Activated CD4-positive, alpha-beta T cell treated with anti-CD3 and anti-CD28 coated beads, Interleukin-2, Interleukin-6, amounts not matched to agents 100 ng/mL and 50 ng/mL, durations not matched to agents 16 hours and 8 hours (primary cell): ENCODE measurements around the gene TRAF2.
"Not testable (repeated sequence)": the region's sequence is repeated elsewhere in the genome, so short reads cannot be mapped to it uniquely, and the experiment has no call there.

Source experiments
- DNase-seq: peaks from one replicate; pipeline ENCODE4 v3.0.0-alpha.2; 2020

Gene TRAF2, protein sequence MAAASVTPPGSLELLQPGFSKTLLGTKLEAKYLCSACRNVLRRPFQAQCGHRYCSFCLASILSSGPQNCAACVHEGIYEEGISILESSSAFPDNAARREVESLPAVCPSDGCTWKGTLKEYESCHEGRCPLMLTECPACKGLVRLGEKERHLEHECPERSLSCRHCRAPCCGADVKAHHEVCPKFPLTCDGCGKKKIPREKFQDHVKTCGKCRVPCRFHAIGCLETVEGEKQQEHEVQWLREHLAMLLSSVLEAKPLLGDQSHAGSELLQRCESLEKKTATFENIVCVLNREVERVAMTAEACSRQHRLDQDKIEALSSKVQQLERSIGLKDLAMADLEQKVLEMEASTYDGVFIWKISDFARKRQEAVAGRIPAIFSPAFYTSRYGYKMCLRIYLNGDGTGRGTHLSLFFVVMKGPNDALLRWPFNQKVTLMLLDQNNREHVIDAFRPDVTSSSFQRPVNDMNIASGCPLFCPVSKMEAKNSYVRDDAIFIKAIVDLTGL

DNA sequence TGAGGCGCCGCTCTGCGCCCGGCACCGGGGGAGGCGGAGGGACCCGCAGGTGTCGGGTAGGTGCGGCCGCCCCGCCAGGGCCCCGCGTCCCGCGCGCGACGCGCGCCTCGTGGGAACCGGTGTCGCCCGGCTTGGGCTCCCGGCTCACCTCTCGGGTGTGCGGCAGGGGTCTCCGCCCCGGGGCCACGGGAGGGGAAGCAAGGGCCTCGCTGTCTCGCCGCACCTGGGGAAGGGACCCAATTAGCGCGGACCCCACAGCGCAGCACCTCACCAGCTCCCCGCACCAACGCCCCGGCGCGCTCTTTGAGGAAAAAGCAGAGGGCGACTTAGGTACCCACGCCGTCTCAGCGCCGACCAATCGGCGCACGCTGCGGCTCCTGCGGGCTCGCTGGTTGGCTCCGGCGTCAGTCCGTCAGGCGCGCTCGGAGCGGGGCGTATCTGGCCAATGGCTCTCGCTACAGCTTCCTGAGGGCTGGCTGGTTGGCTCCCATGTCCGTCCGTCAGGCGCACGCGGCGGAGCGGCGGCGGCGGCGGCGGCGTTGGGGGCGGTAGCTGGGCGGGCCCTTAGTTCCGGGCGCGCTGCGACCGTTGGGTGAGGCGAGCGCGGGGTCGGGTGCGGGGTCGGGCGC, at the start of gene TRAF2:
Gene TRAF2, plus strand, starts transcription at position 567 of the 629 bp plus-strand sequence. CDS start 12,225 bp downstream, outside the sequence.
- DNase-seq: peak; percentile 99

DNA sequence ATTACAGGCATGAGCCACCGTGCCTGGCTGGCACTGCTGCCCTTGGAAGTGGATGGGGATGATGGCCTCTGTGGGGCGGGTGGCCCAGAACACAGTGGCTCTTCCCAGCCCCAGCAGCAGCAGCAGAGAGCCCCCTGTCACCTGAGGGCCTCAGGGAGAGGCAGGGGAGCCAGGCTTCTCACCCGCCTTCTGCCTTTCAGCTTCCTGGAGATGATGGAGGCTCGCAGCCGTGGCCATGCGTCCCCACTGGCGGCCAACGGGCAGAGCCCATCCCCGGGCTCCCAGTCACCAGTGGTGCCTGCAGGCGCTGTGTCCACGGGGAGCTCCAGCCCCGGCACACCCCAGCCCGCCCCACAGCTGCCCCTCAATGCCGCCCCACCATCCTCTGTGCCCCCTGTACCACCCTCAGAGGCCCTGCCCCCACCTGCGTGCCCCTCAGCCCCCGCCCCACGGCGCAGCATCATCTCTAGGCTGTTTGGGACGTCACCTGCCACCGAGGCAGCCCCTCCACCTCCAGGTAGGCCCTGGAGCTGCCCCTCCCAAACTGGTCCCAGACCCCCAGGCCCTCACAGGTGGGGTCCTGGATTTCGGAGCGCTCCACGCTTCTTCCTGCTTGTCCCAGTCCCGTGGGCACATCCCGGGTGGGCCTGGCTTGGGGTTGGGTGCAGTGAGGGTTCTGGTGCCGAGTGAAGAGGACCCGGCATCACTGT, 49.0 kb upstream of the TRAF2 start:
- DNase-seq: no peak

DNA sequence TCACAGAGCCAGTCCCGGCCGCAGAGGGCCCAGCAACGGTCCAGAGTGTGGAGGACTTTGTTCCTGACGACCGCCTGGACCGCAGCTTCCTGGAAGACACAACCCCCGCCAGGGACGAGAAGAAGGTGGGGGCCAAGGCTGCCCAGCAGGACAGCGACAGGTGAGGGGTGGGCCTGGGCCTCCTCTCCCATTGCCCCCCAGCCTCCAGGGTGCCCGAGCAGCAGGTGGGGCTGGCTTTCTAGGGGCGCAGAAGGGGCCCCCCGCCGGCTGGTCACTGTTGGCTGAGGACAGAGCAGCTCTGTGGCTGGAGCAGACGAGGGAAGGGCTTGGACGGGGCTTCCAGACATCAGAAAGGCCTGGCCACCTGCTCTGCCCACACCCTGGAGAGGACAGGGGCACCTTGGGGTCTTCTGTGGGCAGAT, 48.4 kb upstream of the TRAF2 start:
- not testable (repeated sequence) for DNase-seq

DNA sequence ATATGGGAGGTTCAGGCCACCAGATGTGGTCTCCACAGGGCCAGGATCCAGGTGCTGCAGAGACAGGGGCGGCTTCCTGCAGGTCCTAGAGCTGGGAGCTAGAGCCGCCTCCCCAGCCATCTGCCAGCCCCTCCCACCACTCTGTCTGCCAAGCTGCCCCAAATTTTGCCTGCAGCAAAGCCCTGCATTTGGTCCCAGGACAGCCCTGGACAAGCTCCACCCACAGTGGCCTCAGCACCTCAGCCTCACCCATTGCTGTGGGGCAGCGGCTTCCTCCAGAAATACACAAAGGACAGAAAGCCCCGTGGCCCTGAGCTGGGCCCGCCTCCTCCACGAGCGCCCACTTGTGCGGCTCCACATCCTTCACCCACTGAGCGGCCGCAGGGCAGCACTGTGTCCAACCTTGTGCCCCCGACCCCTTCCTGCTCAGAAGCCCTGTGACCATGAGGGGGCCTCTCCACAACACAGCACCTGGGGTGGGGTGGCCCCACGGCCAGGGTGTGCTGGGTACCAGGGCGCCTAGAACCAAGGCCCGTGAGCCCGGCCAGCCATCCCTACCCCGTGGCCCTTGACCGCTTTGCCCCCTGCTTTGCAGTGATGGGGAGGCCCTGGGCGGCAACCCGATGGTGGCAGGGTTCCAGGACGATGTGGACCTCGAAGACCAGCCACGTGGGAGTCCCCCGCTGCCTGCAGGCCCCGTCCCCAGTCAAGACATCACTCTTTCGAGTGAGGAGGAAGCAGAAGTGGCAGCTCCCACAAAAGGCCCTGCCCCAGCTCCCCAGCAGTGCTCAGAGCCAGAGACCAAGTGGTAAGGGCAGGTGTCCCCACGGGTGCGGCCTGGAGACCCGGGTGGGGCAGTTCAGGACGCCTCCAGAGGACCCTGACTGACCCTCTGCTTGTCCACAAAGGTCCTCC, 47.7 kb upstream of the TRAF2 start:
- no peak for DNase-seq

DNA sequence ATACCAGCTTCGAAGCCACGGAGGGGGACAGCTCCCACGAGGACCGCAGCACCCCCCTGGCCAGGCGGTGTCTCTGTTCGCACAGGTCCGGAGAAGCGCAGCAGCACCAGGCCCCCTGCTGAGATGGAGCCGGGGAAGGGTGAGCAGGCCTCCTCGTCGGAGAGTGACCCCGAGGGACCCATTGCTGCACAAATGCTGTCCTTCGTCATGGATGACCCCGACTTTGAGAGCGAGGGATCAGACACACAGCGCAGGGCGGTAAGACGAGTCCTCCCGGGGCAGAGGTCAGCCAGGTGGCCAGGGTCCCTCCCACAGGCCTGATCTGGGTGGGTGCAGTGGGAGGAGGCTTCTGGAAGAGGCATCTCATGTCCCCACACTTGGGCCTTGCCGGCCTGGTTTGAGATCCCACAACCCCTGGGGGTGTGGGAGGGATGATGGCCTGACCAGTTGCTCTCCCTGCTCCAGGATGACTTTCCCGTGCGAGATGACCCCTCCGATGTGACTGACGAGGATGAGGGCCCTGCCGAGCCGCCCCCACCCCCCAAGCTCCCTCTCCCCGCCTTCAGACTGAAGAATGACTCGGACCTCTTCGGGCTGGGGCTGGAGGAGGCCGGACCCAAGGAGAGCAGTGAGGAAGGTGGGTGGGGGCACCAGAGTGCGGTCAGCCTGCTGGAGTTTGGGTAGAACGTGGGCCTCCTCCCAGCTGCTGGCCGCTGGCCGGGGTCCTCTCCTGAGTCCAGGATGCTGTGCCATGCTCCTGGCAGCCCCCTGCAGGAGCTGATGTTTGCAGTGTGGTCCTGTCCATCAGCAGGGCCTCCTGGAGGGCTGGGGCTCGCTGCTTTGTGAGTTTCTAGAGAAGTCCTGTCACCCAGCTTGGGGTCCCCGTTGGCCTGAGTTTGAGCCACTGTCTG, 46.8 kb upstream of the TRAF2 start:
- DNase-seq: no peak

DNA sequence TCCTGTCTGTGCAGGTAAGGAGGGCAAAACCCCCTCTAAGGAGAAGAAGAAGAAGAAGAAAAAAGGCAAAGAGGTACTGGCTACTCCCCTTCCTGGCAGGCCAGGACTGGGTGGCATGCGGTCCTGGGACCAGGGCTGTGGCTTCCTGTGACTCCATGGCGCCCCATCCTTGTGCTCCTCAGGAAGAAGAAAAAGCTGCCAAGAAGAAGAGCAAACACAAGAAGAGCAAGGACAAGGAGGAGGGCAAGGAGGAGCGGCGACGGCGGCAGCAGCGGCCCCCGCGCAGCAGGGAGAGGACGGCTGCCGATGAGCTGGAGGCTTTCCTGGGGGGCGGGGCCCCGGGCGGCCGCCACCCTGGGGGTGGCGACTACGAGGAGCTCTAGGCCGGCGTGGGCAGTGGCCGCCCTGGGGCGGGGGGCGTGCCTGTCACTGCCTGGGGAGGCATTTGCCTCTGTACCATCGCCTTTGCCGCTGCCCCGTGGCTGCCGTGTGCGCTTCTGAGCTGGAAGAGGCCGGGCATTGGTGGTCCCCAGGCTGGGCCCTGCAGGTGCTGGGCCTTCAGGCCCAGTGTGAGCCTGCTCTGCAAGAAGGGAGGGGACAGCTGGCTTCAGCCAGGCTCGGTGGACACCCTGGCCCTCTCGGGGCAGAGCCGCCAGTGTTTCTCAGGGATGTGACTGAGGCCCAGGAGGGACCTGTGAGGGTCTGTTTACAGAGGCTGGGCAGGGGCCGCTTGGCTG, 46.0 kb upstream of the TRAF2 start:
- no peak for DNase-seq

DNA sequence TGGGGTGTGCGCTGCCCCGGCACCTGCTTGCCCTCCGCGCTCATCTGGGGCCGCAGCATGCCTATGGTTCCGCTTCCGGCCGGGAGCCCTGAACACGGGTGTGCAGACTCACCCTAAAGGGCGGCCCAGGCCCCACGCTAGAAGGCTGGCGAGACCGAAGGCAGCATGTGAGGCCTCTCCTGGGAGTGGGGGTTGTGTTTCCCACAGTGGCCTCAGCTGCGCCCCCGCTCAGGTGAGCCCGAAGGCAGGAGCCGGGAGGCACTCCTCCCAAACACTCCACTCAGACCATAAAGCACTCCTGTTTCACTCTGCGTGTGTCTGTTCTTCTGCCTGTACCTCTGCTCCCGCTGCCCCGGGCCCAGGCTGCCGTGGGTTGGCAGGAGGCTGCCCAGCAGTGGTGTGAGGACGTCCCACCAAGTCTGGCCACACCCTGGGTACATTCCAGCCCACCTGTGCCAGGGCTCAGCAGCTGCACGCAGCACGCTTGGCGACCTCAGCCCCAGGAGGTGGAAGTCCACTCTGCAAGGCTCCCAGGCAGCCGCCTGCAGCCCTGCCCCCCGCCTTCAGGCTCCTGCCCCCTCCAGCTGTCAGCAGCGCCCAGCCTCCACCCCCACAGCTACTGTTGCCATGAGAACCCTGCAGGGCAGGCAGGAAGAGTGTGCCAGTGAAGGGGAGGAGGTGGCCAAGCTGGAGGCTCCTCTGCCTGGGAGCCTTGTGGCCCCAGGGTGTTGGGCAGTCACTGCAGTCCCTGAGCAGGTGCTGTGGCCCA, 45.3 kb upstream of the TRAF2 start:
- no peak for DNase-seq

DNA sequence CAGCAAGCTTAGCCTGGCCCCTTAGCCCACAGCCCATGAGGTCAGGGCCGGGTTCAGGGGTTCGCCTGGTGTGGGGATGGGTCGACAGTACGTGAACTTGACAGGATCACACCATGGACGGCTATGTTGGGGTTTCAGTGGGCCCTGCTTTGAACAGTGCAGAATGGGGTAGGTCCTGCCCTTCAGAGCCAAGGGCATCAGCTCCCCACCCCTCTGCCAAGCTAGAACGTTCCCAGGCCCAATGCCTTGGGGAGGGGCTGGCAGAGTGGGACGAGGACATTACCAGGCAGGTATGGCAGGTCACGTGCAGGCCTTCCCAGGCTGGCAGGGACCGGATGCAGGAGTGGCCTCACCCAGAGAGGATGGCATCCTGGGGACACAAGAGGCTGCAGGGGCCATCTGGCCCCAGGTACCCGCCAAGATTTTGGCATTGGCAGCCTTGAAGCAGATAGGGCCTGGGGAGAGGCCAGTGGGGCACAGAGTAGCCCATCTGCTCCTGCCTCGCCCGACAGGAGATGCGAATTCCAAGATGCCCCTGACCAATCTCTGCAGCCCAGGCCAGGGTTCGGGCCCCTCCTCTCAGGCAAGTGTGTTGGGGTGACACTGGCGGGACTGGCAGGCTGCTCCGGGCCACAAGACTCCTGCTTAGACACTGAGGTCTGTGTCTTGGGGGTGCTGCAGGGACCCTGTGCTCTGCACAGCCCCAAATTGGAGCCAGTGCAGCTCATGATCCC, 44.5 kb upstream of the TRAF2 start:
- DNase-seq: not testable (repeated sequence)

DNA sequence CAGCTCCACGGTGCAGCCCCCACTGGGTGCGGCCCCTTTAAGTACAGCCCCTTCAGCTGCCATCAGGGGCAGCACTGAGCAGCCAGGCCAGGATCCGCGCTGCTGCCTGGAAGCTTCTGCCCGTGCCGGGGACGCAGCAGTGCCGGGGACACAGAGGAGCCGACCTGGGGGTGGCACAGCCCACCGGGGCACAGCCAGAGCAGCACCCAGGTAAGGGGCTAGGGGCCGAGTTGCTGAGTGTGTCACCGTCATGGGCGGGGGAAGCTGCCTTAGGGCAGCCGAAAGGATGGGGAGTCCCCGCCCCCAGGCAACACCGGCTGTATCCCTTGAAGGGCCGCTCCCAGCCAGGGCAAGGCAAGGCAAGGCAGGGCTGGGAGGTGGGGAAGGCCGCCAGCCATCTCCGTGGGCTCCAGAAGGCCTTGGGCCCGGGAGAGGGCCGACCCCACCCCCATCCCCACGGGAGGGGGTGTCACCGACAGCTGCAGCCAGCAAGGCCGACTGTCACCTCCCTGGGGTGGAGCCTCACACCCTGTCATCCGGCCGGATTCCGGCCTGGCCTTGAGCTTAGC, 43.9 kb upstream of the TRAF2 start, which contains the start of gene AJM1:
Gene AJM1, plus strand, starts transcription at position 99 of the 569 bp plus-strand sequence. CDS start 1,937 bp downstream, outside the sequence.
- DNase-seq: peak; percentile 87

DNA sequence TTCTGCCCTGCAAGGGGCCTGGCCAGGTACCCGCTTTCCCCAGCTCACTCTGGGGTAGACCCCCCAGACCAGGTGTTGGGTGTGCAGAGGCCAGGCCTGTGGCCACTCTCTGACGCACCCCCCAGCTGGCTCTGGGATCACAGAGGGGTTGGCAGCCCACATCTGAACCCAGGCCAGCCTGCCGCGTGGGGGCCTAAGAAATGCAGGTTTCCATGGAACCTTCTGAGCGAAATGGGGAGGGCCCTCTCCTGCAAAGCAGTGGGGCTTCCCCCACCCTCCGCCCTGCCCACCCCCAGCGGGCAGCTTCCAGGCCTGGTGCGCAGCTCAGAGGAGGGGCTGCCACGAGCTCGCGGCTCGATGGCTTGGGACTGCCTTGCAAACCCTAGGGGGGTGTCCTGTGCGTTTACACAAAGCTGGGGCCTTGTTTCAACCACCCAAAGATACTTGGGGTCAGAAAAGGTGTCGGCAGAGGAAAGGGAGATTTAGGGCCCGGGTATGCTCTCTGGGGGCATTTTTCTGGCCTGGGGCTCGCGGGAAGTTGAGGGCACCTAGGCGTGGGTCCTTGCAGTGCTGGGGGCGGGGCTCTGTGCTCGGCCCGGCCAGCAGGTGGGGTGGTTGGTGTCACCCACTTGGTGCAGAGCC, 43.0 kb upstream of the TRAF2 start:
- DNase-seq: not testable (repeated sequence)

DNA sequence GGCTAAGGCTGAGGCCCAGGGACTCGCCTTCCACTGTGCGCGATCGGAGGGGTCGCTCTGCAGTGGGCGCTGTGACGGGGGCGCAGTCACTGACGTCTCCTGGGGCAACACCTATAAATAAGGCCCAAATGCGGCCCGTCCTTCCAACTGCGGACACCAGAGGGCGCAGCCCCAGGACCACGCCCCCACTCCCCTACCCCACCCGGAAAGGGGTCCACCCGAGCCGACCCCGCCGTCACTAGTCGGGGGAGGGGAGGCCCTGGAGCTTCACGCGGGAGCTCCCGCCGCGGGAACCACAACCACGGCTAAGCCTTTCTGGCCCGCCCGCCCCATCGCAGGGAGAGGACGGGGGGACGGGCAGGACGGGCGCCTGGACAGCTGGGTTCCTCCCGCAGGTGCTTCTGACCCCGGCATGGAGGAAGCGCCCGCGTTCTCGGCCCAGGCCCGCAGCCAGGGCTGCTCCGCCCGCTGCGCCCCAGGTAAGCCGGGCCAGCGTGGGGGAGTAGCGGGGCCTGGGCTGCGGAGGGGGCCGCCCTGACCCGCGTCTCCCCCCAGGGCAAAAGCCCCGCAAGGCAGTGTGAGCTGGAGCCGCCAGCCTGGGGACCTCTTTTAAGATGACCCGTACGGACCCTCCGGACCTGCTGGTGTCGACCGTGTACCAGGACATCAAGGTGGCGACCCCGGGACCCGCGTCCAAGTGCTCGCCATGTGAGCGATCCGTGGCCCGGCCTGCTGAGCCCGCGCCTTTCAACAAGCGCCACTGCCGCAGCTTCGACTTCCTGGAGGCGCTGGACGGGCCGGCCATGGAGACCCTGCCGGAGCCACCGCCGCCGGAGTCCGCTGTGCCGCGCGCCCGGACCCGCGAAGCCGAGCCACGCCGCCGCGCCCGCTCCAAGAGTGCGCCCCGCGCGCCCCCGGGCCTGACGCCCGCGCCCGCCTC, 42.2 kb upstream of the TRAF2 start:
- peak; percentile 67 for DNase-seq

DNA sequence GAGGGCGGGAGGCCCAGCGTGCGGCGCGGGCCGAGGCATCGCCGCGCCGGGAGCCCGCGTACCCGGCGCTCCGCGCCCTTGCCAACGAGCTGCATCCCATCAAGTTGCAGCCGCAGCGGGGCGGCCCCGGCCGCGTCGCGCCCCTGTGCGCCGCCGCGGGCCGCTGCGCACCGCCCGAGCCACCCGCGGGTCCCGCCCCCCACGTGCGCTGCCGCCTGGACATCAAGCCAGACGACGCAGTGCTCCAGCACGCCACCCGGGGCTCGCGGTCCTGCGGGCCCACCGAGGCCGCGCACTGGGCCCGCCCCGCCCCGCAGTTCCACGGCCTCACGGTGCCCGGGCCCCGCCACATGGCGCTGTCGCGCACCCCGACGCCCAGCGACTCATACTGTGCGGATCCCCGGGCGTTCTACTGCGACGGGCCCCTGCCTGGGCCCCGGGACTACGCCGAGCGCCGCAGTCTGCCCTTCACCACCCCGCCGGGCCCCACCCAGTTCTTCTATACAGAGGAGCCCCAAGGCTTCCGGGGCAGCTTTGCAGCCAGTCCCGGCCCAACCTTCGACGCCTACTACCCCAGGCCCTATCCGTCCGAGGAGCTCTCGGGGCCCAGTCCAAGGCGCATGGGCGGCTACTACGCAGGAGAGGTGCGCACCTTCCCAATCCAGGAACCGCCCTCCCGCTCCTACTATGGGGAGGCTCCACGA, 41.4 kb upstream of the TRAF2 start:
- no peak for DNase-seq

DNA sequence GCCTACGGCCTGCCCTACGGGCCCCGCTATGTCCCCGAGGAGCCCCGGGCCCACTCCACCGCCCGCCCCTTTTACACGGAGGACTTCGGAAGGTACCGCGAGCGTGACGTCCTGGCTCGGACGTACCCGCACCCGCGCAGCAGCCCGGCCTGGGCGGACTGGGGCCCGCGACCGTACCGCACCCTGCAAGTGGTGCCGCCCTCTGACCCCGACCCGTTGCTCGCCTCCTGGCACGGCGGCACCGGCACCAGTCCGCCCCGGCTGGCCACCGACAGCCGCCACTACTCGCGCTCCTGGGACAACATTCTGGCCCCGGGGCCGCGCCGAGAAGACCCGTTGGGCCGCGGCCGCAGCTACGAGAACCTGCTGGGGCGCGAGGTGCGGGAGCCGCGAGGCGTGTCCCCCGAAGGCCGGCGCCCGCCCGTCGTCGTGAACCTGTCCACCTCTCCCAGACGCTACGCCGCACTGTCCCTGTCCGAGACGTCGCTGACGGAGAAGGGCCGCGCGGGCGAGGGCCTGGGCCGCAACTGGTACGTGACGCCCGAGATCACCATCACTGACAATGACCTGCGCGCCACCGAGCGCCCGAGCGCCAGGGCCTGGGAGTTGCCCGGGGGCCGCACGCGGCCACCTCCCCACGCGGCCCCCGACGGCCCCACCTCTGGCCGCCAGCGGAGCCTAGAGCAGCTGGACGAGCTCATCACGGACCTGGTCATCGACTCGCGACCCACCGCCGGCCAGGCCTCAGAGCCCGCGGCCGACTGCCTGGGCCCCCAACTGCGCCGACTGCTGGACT, 40.7 kb upstream of the TRAF2 start:
- DNase-seq: no peak

DNA sequence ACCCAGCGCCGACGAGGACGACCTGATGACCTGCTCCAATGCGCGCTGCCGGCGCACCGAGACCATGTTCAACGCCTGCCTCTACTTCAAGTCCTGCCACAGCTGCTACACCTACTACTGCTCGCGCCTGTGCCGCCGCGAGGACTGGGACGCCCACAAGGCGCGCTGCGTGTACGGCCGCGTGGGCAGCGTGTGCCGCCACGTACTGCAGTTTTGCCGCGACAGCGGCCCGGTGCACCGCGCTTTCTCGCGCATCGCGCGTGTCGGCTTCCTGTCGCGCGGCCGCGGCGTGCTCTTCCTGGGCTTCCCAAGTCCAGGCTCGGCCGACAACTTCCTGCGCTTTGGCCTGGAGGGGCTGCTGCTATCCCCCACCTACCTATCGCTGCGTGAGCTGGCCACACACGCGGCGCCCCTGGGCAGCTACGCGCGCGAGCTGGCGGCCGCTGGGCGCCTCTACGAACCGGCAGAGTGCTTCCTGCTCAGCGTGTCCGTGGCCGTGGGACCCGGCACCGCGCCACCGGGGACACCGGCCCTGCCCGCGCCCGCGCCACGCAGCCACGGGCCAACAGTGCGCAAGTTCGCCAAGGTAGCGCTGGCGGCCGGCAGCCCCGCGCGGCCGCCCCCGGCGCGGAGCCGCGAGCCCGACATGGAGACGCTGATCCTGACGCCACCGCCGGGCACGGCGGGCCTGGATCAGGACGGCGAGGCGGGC, 39.8 kb upstream of the TRAF2 start:
- no peak for DNase-seq
